ENCODE results near the gene CEMIP2. TPM values are rescaled to one million over a fixed set of nuclear protein-coding genes. Genes with fewer than 3 reads are reported as not detected.

The CEMIP2 gene
- total and polyA plus RNA-seq, 2 of the 13 experiments (the other 11 are each of a cell fraction or from before 2014, with no cell fraction given), result 94.3 to 128 TPM

- no peak for TF ChIP-seq ZUFSP (CRISPR knock-in tag; IDR thresholded peaks at IDR 0.05; ENCODE audit: borderline replicate concordance)
- no peak for TF ChIP-seq ETV5 (CRISPR knock-in tag; IDR thresholded peaks at IDR 0.05; ENCODE audit: borderline replicate concordance)
- peak in 1 of 2 experiments; percentile 32; a peak in 1 of 4 replicates for TF ChIP-seq EP300 (IDR thresholded peaks at IDR 0.05; ENCODE audit: low read depth in 2 of 2, low read length in 2 of 2)
- TF ChIP-seq EP300 (CRISPR knock-in tag; IDR thresholded peaks at IDR 0.05; ENCODE audit: borderline replicate concordance), result peak; percentile 61; the same call in 1 of the 2 replicates
- no peak for TF ChIP-seq TOE1 (CRISPR knock-in tag; IDR thresholded peaks at IDR 0.05)
- no peak for TF ChIP-seq ZNF225 (CRISPR knock-in tag; IDR thresholded peaks at IDR 0.05)
- TF ChIP-seq ZNF768 (CRISPR knock-in tag; IDR thresholded peaks at IDR 0.05), result no peak
- TF ChIP-seq SOX13 (IDR thresholded peaks at IDR 0.05), result no peak
- peak in 1 of 2 experiments; percentile 73; a peak in 2 of 4 replicates for TF ChIP-seq SOX13 (CRISPR knock-in tag; conservative IDR thresholded peaks at IDR 0.05 in 1 of 2, IDR thresholded peaks at IDR 0.05 in 1 of 2)
- no peak for TF ChIP-seq ZNF598 (CRISPR knock-in tag; IDR thresholded peaks at IDR 0.05; ENCODE audit: borderline replicate concordance)
- TF ChIP-seq SAP130 (CRISPR knock-in tag; IDR thresholded peaks at IDR 0.05; ENCODE audit: low read depth), result peak; percentile 68
- TF ChIP-seq PBX2 (CRISPR knock-in tag; IDR thresholded peaks at IDR 0.05), result no peak
- TF ChIP-seq THAP11 (CRISPR knock-in tag; IDR thresholded peaks at IDR 0.05), result no peak
- peak; percentile 12; the same call in 1 of the 2 replicates for TF ChIP-seq RBFOX2 (IDR thresholded peaks at IDR 0.05; ENCODE audit: low read depth, low read length)
- TF ChIP-seq ZNF629 (CRISPR knock-in tag; conservative IDR thresholded peaks at IDR 0.05), result no peak
- TF ChIP-seq SNAPC2 (CRISPR knock-in tag; IDR thresholded peaks at IDR 0.05), result no peak
- TF ChIP-seq PRPF4 (IDR thresholded peaks at IDR 0.05; ENCODE audit: low read depth, low read length, poor library complexity, severe bottlenecking), result no peak
- TF ChIP-seq MXD4 (CRISPR knock-in tag; IDR thresholded peaks at IDR 0.05), result no peak
- TF ChIP-seq SMAD9 (CRISPR knock-in tag; IDR thresholded peaks at IDR 0.05), result no peak
- no peak for TF ChIP-seq BCL3 (CRISPR knock-in tag; IDR thresholded peaks at IDR 0.05)
- no peak for TF ChIP-seq DNMT1 (CRISPR knock-in tag; IDR thresholded peaks at IDR 0.05)
- TF ChIP-seq ARHGAP35 (CRISPR knock-in tag; IDR thresholded peaks at IDR 0.05; ENCODE audit: borderline replicate concordance), result no peak
- no peak for TF ChIP-seq ZNF660 (CRISPR knock-in tag; IDR thresholded peaks at IDR 0.05; ENCODE audit: borderline replicate concordance, low read depth)
- TF ChIP-seq ZNF326 (CRISPR knock-in tag; IDR thresholded peaks at IDR 0.05; ENCODE audit: borderline replicate concordance), result no peak
- no peak for TF ChIP-seq ZNF691 (CRISPR knock-in tag; IDR thresholded peaks at IDR 0.05; ENCODE audit: borderline replicate concordance, low read depth)
- no peak for TF ChIP-seq ATAD3A (CRISPR knock-in tag; IDR thresholded peaks at IDR 0.05)
- TF ChIP-seq ARNT2 (CRISPR knock-in tag; IDR thresholded peaks at IDR 0.05; ENCODE audit: low read depth), result no peak
- no peak for TF ChIP-seq CCDC6 (CRISPR knock-in tag; IDR thresholded peaks at IDR 0.05)
These were observed 2.6 kb downstream of the CEMIP2 start (continued) for GRCh38 chr9:71765693-71766092.
